Activated CD8-positive, alpha-beta memory T cell treated with anti-CD3 and anti-CD28 coated beads, Interleukin-2, amount 50 U/mL, for 48 hours (primary cell): Measurements from ENCODE around the gene ZNF107.
A peak's percentile ranks its signal among the peaks of the same experiment; 100 is the strongest.

ENCODE experiments used
- DNase-seq: peaks from one replicate; pipeline ENCODE4 v3.0.0-alpha.2; 2020

Gene ZNF107

DNA sequence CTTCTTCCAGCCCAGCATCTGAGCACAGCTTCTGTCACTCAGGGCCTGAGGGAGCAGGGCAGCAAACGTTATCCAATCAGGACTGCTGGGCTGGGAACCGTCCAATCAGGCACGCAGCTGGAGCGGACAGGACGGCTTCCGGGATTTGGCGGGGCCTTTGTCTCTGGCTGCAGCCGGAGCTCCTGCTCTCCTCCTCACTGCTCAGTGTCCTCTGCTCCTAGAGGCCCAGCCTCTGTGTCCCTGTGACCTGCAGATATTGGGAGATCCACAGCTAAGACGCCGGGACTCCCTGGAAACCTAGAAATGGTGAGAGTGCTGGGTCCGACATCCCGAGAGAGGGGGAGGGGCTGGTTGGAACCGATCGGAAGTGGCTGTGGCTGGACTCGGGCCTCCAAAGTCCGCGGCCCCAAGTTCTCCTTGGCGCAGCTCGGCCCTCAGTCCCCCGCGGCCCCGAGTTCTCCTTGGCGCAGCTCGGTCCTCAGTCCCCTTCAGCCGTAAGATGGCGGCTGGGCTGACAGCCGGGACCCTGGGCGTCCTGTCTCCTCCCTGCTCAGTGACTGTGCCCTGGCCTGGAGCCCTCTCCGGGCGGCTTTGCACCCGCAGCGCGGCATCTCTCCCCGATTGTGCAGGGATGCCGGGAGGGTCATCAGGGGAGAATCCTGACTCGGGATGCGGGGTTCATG is at the start of gene ZNF107:
Gene ZNF107, plus strand, starts transcription at position 154 of the 683 bp plus-strand sequence. Its CDS starts 150 bp downstream, at position 304.
- DNase-seq, result peak; percentile 86

DNA sequence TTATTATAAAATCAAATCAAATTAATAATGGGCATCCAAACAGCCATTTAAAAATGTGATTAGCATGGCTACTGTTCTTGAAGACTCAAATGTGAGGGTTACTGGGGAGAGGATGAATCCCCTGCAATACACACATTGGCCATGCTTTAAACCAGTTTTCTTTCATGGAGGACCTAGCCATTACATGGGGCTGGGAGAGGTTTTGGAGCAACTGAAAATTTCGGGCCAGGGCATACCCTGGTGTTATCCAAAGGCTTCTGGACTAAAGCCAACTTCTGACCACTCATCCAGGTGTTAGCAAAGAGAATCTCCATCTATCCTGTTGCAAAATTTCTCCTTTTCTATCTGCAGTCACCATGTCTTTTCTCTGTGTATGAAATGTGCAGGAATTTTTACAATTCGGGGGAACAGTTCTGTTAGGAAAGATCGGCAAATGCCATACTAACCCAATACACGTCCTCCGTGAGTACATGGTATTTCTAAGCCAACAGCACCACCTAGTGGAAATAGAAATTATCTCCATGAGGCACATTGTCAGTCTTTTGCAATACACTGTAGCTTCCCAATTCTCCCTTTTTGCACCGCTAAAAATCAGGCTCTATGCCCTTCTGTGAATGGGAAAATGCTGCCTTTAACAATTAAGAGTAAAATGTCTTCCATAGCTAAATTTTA is 47.0 kb upstream of the ZNF107 start:
- DNase-seq, result no peak

DNA sequence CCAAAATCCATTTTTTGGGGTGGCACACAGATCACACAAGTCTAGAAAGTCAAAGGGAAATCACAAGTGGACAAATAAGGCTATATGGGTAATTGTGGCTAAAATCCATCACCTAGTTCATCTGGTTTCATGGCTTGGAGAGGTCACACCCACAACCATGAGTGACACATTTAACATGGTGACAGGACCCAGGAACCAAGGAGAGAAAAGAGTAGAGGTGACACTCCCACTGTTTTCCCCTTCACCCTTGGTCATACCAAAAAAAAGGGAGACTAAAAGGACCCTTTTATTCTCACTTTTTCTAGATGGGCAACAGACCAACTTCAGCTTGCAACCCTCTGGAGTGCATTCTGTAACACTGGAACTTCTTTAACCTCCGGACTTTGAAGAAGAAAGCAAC is 46.2 kb upstream of the ZNF107 start:
- no peak for DNase-seq

GRCh38 chr7:64621656-64622055 is 44.3 kb upstream of the ZNF107 start:
- DNase-seq, result no peak

GRCh38 chr7:64625114-64626082 is 40.5 kb upstream of the ZNF107 start:
- DNase-seq, result no peak

GRCh38 chr7:64626083-64626469 is 39.9 kb upstream of the ZNF107 start:
- DNase-seq, result no peak

DNA sequence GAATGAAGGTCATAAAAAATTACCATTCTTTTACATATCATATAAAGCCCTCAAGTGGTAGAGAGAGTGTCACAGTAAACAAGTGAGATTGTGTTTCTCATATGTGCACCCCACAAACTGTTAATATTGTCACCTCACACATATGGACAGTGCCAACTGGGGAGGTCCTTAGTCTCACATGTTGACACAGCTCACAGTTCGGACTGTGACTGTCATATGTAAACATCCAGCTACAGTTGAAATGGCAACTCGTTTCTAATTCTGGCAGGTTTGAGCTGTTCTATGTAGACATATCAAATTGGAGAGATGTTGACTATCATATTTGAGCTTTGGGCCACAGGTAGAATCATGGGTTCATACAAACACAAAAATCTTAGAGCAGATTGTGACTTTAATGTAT is 39.4 kb upstream of the ZNF107 start:
- DNase-seq, result no peak

- DNase-seq, result no peak
Measured at GRCh38 chr7:64628192-64628591, 37.7 kb upstream of the ZNF107 start.

DNA sequence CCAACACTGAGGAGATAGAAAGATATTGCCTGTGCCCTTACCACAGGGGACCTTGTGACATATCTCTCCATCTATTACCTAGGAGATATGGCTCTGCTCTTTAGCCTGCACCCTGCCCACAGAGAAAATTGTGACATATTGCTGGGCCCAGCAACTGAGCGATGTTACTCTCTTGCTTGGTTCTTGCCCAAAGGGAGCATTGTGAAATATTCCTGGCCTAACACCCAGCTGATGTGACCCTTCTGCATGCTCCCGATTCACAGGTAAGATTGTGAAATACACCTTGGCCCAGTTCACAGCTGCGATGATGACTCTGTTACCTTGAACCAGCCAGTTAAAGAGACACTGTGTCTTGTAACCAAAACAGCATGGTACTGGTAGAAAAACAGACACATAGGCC is 37.2 kb upstream of the ZNF107 start:
- no peak for DNase-seq

DNA sequence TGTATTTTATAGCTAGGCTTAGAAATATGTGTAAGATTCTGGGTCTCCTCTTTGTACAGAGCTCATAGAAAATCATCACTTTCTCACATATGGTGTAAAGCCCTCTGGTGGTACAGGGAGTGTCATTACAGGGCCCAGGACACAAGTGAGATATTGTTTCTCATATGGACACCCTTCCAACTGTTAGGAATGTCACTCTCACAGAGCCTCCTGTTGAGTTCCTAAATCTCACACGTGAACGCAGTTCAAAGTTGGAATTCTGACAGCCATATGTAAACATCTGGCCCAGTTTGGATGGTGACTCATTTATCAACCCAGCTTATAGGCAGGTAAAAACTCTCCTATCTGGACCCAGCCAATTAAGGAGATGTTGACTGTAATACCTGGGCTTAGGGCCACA is 35.4 kb upstream of the ZNF107 start:
- DNase-seq, result no peak

DNA sequence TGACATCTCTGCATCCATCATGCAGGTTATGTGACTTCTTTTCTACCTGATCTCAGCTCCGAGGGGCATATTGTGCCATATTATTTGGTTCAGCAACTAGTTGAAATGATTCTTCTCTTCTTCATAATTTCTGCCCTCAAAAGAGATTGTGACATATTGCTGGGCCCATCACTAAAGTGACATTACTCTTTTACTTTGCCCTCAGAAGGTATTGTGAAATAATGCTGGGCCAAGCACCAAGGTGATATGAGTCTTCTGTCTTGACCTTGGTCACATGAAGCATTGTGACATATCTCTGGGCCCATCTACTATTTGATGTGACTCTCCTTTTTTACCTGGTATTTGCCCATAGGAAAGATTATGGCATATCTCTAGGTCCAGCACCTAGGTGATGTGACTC is 33.9 kb upstream of the ZNF107 start:
- DNase-seq, result no peak

- no peak for DNase-seq
Measured at GRCh38 chr7:64633401-64633800, 32.5 kb upstream of the ZNF107 start.

- DNase-seq, result no peak
Measured at GRCh38 chr7:64634406-64635062, 31.4 kb upstream of the ZNF107 start.

DNA sequence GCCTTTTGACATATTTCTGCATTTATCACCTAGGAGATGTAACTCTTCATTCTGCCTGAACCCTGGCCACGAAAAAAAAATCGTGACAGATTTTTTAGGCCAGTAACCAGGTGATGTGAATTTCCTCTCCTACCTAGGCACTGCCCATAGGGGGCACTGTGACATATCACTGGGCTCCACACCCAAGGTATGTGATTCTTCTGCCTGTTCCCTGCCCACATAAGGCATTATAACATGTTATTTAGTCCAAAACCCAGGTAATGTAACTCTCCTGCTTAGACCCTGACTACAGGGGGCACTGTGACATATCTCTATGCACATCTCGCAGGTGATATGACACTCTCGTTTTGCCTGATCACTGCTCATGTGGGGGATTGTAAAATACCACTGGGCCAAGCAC is 29.5 kb upstream of the ZNF107 start:
- DNase-seq, result no peak

GRCh38 chr7:64637521-64638445 is 28.1 kb upstream of the ZNF107 start:
- no peak for DNase-seq

DNA sequence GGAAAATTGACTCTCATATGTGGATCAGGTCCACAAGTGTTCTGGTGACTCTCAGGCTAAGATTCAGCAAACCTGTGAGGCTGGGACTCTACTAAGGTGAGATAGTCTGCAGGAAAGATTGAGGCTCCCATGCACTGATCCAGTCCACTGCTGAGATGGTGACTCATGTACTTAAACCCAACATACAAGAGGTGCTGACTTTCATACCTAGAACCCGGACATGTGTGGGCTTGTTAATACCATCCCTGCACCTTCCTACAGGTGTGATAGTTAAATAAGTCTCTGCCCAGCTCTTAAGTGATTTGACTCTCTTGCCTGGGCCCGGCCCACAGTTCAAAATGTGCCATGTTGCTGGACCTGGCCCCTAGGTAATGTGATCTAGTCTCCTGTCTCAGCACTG is 27.1 kb upstream of the ZNF107 start:
- DNase-seq, result no peak

DNA sequence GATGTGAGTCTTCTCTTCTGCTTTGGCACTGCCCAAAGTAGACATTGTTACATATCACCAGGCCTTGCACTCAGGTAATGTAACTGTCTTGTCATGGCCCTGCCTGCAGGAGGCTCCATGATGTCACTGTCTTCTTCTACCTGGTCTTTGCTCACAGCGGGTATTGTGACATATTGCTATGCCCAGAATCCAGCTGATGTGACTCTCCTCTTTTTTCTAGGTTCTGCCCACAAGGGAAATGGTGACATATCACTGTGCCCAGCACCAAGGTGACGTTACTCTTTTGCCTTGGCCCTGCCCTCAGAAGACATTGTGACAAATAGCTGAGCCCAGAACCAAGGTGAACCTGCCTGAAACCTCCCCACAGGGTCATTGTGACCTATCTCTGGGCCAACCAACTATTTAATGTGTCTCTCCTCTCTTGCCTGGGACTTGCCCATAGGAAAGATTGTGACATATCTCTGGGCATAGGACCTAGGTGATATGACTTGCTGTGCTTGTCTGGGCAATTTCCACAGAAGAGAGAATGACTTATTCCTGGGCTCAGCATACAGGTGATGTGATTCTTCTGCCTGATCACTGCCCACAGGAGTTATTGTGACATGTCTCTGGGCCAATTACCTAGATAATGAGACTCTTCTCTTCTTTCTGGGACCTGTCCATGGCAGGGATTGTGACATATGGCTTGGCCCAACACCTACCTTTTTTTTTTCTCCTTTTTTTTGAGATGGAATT is 26.5 kb upstream of the ZNF107 start:
- no peak for DNase-seq

GRCh38 chr7:64640504-64640903 is 25.4 kb upstream of the ZNF107 start:
- no peak for DNase-seq

- DNase-seq, result no peak
Measured at GRCh38 chr7:64642046-64642445, 23.9 kb upstream of the ZNF107 start.

- no peak for DNase-seq
Measured at GRCh38 chr7:64642875-64643274, 23.1 kb upstream of the ZNF107 start.

- no peak for DNase-seq
Measured at GRCh38 chr7:64643566-64643965, 22.4 kb upstream of the ZNF107 start.
